ENCODE data around the gene SCP2.

DNA sequence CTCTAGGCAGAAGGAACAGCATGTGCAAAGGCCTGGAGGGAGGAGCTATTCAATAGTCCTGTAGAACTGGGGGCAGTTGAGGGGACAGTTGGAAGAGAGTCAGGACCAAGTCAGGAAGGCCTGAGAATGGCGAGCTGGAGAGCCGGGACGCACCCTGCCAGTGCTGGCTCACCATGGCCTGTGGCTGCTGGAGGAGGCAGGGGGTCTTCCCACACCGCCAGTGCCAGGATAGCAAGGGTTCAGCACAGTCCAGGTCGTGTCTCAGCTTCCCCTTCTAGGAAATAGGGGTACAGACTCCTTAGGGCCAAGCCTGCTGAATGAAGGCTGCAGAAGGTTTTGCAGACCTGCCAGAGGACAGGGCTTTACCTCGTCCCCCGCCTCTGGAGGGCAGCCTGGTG, 142.2 kb downstream of the SCP2 start:
- TF ChIP-seq POLR2AphosphoS5 (IDR thresholded peaks at IDR 0.05; ENCODE audit: low read depth): no peak
- TF ChIP-seq, protein P1, sequence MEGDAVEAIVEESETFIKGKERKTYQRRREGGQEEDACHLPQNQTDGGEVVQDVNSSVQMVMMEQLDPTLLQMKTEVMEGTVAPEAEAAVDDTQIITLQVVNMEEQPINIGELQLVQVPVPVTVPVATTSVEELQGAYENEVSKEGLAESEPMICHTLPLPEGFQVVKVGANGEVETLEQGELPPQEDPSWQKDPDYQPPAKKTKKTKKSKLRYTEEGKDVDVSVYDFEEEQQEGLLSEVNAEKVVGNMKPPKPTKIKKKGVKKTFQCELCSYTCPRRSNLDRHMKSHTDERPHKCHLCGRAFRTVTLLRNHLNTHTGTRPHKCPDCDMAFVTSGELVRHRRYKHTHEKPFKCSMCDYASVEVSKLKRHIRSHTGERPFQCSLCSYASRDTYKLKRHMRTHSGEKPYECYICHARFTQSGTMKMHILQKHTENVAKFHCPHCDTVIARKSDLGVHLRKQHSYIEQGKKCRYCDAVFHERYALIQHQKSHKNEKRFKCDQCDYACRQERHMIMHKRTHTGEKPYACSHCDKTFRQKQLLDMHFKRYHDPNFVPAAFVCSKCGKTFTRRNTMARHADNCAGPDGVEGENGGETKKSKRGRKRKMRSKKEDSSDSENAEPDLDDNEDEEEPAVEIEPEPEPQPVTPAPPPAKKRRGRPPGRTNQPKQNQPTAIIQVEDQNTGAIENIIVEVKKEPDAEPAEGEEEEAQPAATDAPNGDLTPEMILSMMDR (IDR thresholded peaks at IDR 0.05; ENCODE audit: insufficient read depth, low read length): no peak

Measured in HL-60 (cell line).